CD4-positive, alpha-beta T cell treated with Interleukin-1 beta for 1 hour (primary cell): Measurements from ENCODE around the gene SCAI.
"Not testable (repeated sequence)": the region's sequence is repeated elsewhere in the genome, so short reads cannot be mapped to it uniquely, and the experiment has no call there.

Experiments used
- DNase-seq, 2 donors: peaks; one replicate each; pipeline ENCODE4 v3.0.0-alpha.2; 2020 to 2022

Gene SCAI

GRCh38 chr9:125103021-125103420 lies 40.3 kb downstream of the SCAI start:
- no peak for DNase-seq

- no peak for DNase-seq
Observed at GRCh38 chr9:125100822-125101221, 42.5 kb downstream of the SCAI start.

GRCh38 chr9:125099816-125100215 lies 43.5 kb downstream of the SCAI start:
- DNase-seq, result no peak

- no peak for DNase-seq
Observed at GRCh38 chr9:125095821-125096443, 47.4 kb downstream of the SCAI start.

GRCh38 chr9:125091121-125091520 lies 52.2 kb downstream of the SCAI start:
- no peak for DNase-seq

- no peak for DNase-seq
Observed at GRCh38 chr9:125089331-125089730, 54.0 kb downstream of the SCAI start.

GRCh38 chr9:125088752-125089151 lies 54.6 kb downstream of the SCAI start:
- no peak for DNase-seq

GRCh38 chr9:125085703-125086477 lies 57.4 kb downstream of the SCAI start:
- DNase-seq, result no peak

- not testable (repeated sequence) for DNase-seq
Observed at GRCh38 chr9:125082197-125082596, 61.1 kb downstream of the SCAI start.

- DNase-seq, result not testable (repeated sequence)
Observed at GRCh38 chr9:125080797-125081196, 62.5 kb downstream of the SCAI start.

GRCh38 chr9:125079931-125080330 lies 63.4 kb downstream of the SCAI start:
- DNase-seq, result no peak

GRCh38 chr9:125075997-125076396 lies 67.3 kb downstream of the SCAI start:
- no peak for DNase-seq

GRCh38 chr9:125074976-125075375 lies 68.4 kb downstream of the SCAI start:
- no peak for DNase-seq

GRCh38 chr9:125066839-125067619 lies 76.3 kb downstream of the SCAI start:
- DNase-seq, result no peak

- no peak for DNase-seq
Observed at GRCh38 chr9:125061391-125061790, 81.9 kb downstream of the SCAI start.

GRCh38 chr9:125049212-125050049 lies 93.9 kb downstream of the SCAI start:
- no peak for DNase-seq

GRCh38 chr9:125043631-125044030 lies 99.7 kb downstream of the SCAI start:
- no peak for DNase-seq

GRCh38 chr9:125043148-125043547 lies 100.2 kb downstream of the SCAI start:
- no peak for DNase-seq

- no peak for DNase-seq
Observed at GRCh38 chr9:125038166-125038565, 105.2 kb downstream of the SCAI start.

- no peak for DNase-seq
Observed at GRCh38 chr9:125028041-125028440, 115.3 kb downstream of the SCAI start.

- no peak for DNase-seq
Observed at GRCh38 chr9:125024917-125025316, 118.4 kb downstream of the SCAI start.

GRCh38 chr9:125021069-125021468 lies 122.3 kb downstream of the SCAI start:
- DNase-seq, result no peak

GRCh38 chr9:125015655-125016054 lies 127.7 kb downstream of the SCAI start:
- not testable (repeated sequence) for DNase-seq
